GM23338 (cell line): ENCODE measurements around the gene SLC4A3.

Experiments
- JUNB ChIP-seq: IDR thresholded peaks from one replicate; pipeline ENCODE4 v1.6.1; 2016; ENCODE audit warnings: antibody characterized with exemption; ENCODE audit not compliant: unreplicated experiment
- POLR2AphosphoS5 ChIP-seq: IDR thresholded peaks from 2 replicates; pipeline ENCODE4 v1.6.1; 2016; ENCODE audit warnings: antibody characterized with exemption, low read depth
- TF ChIP-seq, protein P1 (sequence below), 2 experiments: fragments of 200-600 bp in 1 of 2; sonication (generic) in 1 of 2; conservative IDR thresholded peaks; 2 replicates each; pipeline versions ENCODE4 v1.5.1 to v1.6.1; 2016 to 2017; ENCODE audit warnings: antibody characterized with exemption in 2 of 2, low read depth in 2 of 2, mild to moderate bottlenecking in 2 of 2, moderate library complexity in 1 of 2
- TF ChIP-seq, protein P2 (sequence below): IDR thresholded peaks from 2 replicates; pipeline ENCODE4 v1.6.1; 2016; ENCODE audit warnings: antibody characterized with exemption

DNA sequence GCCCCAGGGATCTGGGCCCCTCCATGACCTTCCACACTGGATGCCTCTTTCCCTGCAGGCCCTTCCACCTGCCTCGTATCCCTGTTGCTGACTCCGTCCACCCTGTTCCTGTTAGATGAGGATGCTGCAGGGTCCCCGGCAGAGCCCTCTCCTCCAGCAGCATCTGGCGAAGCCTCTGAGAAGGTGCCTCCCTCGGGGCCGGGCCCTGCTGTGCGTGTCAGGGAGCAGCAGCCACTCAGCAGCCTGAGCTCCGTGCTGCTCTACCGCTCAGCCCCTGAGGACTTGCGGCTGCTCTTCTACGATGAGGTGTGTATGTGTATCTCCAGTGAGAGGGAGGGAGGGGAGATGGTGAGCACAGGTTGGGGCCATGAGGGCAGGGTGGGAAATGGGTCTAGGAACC is 12.4 kb upstream of the SLC4A3 start:
- TF ChIP-seq, protein P1, sequence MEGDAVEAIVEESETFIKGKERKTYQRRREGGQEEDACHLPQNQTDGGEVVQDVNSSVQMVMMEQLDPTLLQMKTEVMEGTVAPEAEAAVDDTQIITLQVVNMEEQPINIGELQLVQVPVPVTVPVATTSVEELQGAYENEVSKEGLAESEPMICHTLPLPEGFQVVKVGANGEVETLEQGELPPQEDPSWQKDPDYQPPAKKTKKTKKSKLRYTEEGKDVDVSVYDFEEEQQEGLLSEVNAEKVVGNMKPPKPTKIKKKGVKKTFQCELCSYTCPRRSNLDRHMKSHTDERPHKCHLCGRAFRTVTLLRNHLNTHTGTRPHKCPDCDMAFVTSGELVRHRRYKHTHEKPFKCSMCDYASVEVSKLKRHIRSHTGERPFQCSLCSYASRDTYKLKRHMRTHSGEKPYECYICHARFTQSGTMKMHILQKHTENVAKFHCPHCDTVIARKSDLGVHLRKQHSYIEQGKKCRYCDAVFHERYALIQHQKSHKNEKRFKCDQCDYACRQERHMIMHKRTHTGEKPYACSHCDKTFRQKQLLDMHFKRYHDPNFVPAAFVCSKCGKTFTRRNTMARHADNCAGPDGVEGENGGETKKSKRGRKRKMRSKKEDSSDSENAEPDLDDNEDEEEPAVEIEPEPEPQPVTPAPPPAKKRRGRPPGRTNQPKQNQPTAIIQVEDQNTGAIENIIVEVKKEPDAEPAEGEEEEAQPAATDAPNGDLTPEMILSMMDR (conservative IDR thresholded peaks at IDR 0.05; ENCODE audit: low read depth in 2 of 2) = no peak
- TF ChIP-seq JUNB (no peak), POLR2AphosphoS5 (no peak)
- TF ChIP-seq, protein P2, sequence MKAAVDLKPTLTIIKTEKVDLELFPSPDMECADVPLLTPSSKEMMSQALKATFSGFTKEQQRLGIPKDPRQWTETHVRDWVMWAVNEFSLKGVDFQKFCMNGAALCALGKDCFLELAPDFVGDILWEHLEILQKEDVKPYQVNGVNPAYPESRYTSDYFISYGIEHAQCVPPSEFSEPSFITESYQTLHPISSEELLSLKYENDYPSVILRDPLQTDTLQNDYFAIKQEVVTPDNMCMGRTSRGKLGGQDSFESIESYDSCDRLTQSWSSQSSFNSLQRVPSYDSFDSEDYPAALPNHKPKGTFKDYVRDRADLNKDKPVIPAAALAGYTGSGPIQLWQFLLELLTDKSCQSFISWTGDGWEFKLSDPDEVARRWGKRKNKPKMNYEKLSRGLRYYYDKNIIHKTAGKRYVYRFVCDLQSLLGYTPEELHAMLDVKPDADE = no peak
